ENCODE data around the gene USP53. TPM values are rescaled to one million over a fixed set of nuclear protein-coding genes. Genes with fewer than 3 reads are reported as not detected.
A peak's percentile ranks its signal among the peaks of the same experiment; 100 is the strongest.

The USP53 gene
- total and polyA plus RNA-seq, 3 donors from 2014 or later, result 13.1 to 48.1 (median 46.9) TPM

DNA sequence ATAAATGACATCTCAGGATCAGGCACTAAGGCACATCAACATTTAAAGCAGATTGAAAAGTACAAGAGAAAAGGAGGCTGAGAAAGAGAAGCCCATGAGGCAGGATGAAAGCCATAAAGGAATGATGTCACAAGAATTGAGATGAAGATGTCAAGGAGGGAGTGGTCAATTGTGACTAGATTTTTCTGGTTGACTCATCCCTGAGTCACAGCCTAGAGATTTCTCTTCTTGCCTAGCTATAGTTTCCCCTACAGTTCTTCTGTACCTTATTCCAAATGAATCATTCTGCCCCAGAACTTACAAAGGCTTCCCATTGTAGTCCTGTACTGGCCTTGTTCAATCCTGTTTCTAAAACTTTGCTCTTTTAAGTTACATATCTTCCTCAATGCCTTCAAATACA, 3.4 kb upstream of the USP53 start:
- no peak overlapping the region for H3K27ac ChIP-seq
- H3K9me3 ChIP-seq, result no peaks in the 10 kb centered on the region
- H3K36me3 ChIP-seq (ENCODE audit: low read depth, missing control alignments), result no peaks in the 10 kb centered on the region
- H3K27me3 ChIP-seq, result no peaks in the 10 kb centered on the region
- H3K4me1 ChIP-seq, result peaks cover 25% of the 10 kb centered on the region
- intact Hi-C loops (cut with DNase I; ENCODE audit: low total_unique reads), result no loop called here
- DNase-seq, result no peak
- no peak for TF ChIP-seq POLR2A (IDR thresholded peaks at IDR 0.05)
- TF ChIP-seq, protein P1, sequence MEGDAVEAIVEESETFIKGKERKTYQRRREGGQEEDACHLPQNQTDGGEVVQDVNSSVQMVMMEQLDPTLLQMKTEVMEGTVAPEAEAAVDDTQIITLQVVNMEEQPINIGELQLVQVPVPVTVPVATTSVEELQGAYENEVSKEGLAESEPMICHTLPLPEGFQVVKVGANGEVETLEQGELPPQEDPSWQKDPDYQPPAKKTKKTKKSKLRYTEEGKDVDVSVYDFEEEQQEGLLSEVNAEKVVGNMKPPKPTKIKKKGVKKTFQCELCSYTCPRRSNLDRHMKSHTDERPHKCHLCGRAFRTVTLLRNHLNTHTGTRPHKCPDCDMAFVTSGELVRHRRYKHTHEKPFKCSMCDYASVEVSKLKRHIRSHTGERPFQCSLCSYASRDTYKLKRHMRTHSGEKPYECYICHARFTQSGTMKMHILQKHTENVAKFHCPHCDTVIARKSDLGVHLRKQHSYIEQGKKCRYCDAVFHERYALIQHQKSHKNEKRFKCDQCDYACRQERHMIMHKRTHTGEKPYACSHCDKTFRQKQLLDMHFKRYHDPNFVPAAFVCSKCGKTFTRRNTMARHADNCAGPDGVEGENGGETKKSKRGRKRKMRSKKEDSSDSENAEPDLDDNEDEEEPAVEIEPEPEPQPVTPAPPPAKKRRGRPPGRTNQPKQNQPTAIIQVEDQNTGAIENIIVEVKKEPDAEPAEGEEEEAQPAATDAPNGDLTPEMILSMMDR (IDR thresholded peaks at IDR 0.05), result no peak
- no peak overlapping the region for H3K4me3 ChIP-seq

DNA sequence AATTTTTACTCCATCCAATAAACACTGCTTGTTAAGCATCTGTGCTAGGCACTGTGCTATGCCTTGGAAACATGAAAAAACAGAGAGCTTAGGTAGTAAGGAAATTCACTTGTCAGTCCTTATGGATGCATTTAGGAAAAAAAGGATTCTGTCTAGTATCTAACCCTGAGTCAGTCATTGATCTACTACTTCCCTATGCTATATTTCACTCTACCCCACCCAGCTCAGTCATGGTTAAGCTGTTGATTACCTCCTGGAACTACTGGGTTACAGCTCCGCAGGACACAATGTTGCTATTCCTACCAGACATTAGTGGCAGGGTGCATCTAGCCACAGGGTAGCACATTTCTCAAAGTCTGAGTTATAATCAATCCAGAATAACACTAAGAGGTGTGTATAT, 2.9 kb upstream of the USP53 start:
- H3K27ac ChIP-seq, result no peak overlapping the region

DNA sequence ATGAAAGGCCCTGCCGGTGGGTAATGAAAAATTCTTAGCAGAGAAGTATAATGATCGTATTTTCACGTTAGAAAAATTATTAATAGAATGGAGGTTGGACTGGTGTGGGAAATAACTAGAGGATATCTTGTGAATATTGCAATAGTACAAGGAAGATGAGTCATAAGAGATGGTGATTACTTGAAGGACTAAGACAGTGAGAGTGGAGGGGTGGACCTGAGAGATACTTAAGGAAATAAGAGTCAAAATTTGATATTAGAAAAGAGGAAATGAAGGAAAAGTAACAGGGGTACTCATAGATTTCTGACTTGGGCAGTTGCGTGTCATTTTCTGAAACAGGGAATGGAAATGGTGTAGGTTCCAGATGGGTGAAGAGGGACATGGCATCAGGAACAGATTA, 1.7 kb upstream of the USP53 start:
- 52 to 73% methylated on average over 4 of the region's 4 CpGs for WGBS, 2 donors
- DNase-seq, result no peak
- H3K27ac ChIP-seq, result no peak overlapping the region
- no peak for TF ChIP-seq POLR2A (IDR thresholded peaks at IDR 0.05)
- TF ChIP-seq, protein P1 (IDR thresholded peaks at IDR 0.05), result no peak
- peaks cover 12% of the 10 kb centered on the region for H3K4me1 ChIP-seq
- intact Hi-C loops (cut with DNase I; ENCODE audit: low total_unique reads), result no loop called here
- no peaks in the 10 kb centered on the region for H3K36me3 ChIP-seq (ENCODE audit: low read depth, missing control alignments)
- H3K27me3 ChIP-seq, result no peaks in the 10 kb centered on the region
- no peak overlapping the region for H3K4me3 ChIP-seq
- no peaks in the 10 kb centered on the region for H3K9me3 ChIP-seq

More for the DNA sequence above, 2.9 kb upstream of the USP53 start:
- WGBS, 2 donors, result 74 to 86% methylated on average over 1 of the region's 1 CpG
- no peaks in the 10 kb centered on the region for H3K9me3 ChIP-seq
- no peak for DNase-seq
- peaks cover 24% of the 10 kb centered on the region for H3K4me1 ChIP-seq
- H3K27me3 ChIP-seq, result no peaks in the 10 kb centered on the region
- TF ChIP-seq, protein P1 (IDR thresholded peaks at IDR 0.05), result no peak
- TF ChIP-seq POLR2A (IDR thresholded peaks at IDR 0.05), result no peak
- no peak overlapping the region for H3K4me3 ChIP-seq
- no peaks in the 10 kb centered on the region for H3K36me3 ChIP-seq (ENCODE audit: low read depth, missing control alignments)
- intact Hi-C loops (cut with DNase I; ENCODE audit: low total_unique reads), result no loop called here

DNA sequence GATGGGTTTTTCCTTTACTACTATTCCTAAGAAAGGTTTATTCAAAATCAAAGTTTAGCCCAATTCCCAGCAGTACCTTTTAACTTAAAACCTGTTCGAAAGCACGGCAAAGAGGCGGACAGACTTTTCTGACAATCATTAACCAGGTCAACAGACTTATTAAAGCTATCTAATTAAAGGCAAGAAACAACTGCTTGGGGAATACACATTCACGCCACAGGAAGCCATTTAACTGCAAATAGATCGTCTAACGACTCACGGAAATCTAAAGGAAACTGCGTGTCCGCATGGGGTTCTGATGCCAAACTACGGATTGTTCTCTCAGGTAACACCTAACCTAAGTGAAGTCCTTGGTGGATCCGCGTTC, 663 bp upstream of the USP53 start:
- Histone ChIP-seq H3K4me3 (peak overlapping the region; percentile 64 to 78), H3K27ac (peak overlapping the region; percentile 79 to 88), H3K4me1 (peaks cover 2% of the 10 kb centered on the region), H3K9me3 (no peaks in the 10 kb centered on the region), H3K36me3 (ENCODE audit: low read depth, missing control alignments) (no peaks in the 10 kb centered on the region), H3K27me3 (no peaks in the 10 kb centered on the region)
- intact Hi-C loops (cut with DNase I; ENCODE audit: low total_unique reads), result no loop called here
- 1% methylated on average over 12 of the region's 12 CpGs for WGBS, 2 donors
- no peak for DNase-seq
- TF ChIP-seq, protein P1 (IDR thresholded peaks at IDR 0.05), result peak in 1 of 3 experiments; percentile 18
- no peak for TF ChIP-seq POLR2A (IDR thresholded peaks at IDR 0.05)

DNA sequence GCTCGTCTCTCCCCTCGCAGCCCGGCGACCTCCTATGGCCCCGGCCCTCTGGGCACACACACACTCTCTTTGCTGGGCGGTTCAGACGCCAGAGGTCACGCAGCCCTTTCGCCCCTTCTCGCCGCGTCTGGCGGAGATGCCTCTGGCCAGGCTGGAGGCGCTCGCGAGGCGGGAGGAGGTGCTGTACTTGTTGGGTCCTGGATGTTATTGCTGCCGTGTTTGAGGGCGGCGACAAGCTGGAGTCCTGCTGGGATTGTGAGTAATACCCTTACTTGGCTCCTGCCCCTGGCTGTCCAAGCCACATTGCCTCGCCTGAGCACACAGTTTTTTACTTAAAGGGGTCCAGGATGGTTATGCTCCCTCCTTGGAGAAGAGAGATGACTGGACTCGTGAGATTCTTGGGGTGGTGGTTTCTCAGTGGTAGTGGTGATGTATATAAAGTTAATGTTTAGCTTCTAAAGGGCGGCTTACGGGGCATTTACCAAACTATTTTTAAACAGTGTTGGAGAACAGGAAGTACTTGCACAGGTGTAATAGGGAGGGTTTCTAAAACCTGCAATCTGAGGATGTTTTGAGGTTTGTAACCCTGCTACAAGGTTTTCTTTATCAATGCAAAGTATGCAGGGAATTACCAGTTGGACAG, 572 bp downstream of the USP53 start:
- H3K36me3 ChIP-seq (ENCODE audit: low read depth, missing control alignments), result no peaks in the 10 kb centered on the region
- 0 to 1% methylated on average over 12 to 22 of the region's 24 CpGs for WGBS, 2 donors
- no peaks in the 10 kb centered on the region for H3K27me3 ChIP-seq
- no peaks in the 10 kb centered on the region for H3K9me3 ChIP-seq
- peak overlapping the region; percentile 79 to 88 for H3K27ac ChIP-seq
- H3K4me3 ChIP-seq, result peak overlapping the region; percentile 64 to 78
- no peaks in the 10 kb centered on the region for H3K4me1 ChIP-seq
- DNase-seq, result peak; percentile 79
- TF ChIP-seq, protein P1 (IDR thresholded peaks at IDR 0.05), result no peak
- TF ChIP-seq POLR2A (IDR thresholded peaks at IDR 0.05), result no peak
- intact Hi-C loops (cut with DNase I; ENCODE audit: low total_unique reads), result no loop called here

Data from testis (tissue), 3 donors.